Stimulated activated CD4-positive, alpha-beta T cell treated with anti-CD3 and anti-CD28 coated beads, TNF-alpha, amount 100 ng/mL, for 1 hour (primary cell): ENCODE results near the gene LSP1.

Experiments
- DNase-seq, 3 donors: peaks; one replicate each; pipeline ENCODE4 v3.0.0-alpha.2; 2020; ENCODE audit warnings: low read depth in 3 of 3, low spot score in 1 of 3

The LSP1 gene

GRCh38 chr11:1847006-1847735, 5.7 kb upstream of the LSP1 start:
- DNase-seq: no peak

GRCh38 chr11:1847926-1848639, 4.8 kb upstream of the LSP1 start:
- no peak for DNase-seq

- DNase-seq: no peak
Measured at GRCh38 chr11:1848640-1849430, 4.0 kb upstream of the LSP1 start.

- DNase-seq: no peak
Measured at GRCh38 chr11:1851468-1852180, 1.3 kb upstream of the LSP1 start.

- DNase-seq: no peak
Measured at GRCh38 chr11:1852271-1852876, 510 bp upstream of the LSP1 start.

GRCh38 chr11:1853376-1854131, 670 bp downstream of the LSP1 start:
- DNase-seq: no peak

- no peak for DNase-seq
Measured at GRCh38 chr11:1854132-1854948, 1.5 kb downstream of the LSP1 start.

- no peak for DNase-seq
Measured at GRCh38 chr11:1854949-1855885, 2.3 kb downstream of the LSP1 start.

- no peak for DNase-seq
Measured at GRCh38 chr11:1855886-1856265, 3.0 kb downstream of the LSP1 start.

- DNase-seq: no peak
Measured at GRCh38 chr11:1856306-1857005, 3.6 kb downstream of the LSP1 start.

- no peak for DNase-seq
Measured at GRCh38 chr11:1857064-1857463, 4.2 kb downstream of the LSP1 start.

GRCh38 chr11:1858154-1858553, 5.3 kb downstream of the LSP1 start:
- DNase-seq: no peak

GRCh38 chr11:1858576-1858975, 5.7 kb downstream of the LSP1 start:
- DNase-seq: no peak

GRCh38 chr11:1859004-1859403, 6.1 kb downstream of the LSP1 start:
- no peak for DNase-seq

GRCh38 chr11:1860108-1860507, 7.2 kb downstream of the LSP1 start:
- DNase-seq: no peak

- DNase-seq: no peak
Measured at GRCh38 chr11:1861435-1862411, 8.8 kb downstream of the LSP1 start.
